HG03064 (cell line): ENCODE data around the gene LYRM4.

Experiments used
- ATAC-seq: cut with Tn5 transposase; IDR thresholded peaks from one replicate; pipeline ENCODE4 v1.9.1; 2021; ENCODE audit warnings: low read depth; ENCODE audit not compliant: unreplicated experiment

LYRM4 gene

DNA sequence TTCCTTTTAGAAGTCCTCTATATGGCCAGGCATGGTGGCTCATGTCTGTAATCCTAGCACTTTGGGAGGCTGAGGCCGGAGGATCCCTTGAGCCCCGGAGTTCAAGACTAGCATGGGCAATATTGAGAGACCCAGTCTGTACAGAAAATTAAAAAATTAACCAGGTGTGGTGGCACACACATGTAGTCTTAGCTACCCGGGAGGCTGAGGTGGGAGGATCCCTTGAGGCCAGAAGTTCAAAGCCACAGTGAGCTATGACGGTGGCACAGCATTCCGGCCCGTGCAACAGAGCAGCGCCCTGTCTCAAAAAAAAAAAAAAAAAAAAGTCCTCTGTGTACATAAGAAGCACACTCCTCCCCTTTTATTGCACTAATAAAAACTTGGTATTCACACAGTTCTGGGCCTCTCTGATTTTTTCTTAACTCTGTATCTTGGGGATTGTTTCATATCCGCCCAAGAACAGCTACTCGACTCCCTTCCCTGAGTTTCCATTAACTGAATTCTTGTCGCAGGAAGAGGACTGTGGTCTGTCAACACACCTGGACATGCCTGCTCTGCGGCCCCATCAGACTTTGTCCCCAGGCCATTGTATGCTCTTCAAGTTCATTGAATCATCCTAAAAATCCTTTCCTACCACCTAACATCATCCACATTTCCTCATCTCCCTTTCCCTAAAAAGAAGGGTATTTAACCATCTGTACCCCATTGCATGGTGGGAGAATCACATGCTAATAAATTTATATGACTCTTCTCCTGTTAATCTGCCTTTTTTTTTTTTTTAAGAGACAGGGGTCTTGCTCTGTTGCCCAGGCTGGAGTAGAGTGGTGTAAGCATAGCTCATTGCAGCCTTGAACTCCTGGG, 201.5 kb downstream of the LYRM4 start:
- no peak for ATAC-seq
